Raji (cell line): ENCODE measurements around the gene NFIB.

Experiments
- POLR2A ChIP-seq: IDR thresholded peaks from 2 replicates; pipeline ENCODE4 v1.6.1; 2011; ENCODE audit warnings: low read depth, low read length, control low read depth; ENCODE audit not compliant: insufficient read depth

The NFIB gene

DNA sequence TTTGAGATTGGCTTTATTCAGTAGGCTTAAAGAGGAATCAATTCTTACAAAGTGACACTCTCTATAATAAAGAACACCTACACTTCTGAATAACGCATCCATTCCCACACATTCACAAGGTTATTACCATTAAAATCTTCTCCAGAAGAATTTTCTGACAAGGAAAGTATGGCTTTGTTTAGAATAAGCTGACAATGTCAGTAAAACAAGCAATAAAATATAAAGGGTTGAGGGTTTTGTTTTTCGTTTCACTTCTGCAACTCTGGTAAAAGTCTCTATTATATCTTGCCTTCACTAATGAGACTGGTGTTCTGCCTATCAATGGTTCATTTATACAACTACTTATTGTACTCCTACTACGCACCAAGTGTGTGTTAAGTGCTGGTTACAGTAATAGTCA, 169.7 kb downstream of the NFIB start:
- TF ChIP-seq POLR2A = no peak

DNA sequence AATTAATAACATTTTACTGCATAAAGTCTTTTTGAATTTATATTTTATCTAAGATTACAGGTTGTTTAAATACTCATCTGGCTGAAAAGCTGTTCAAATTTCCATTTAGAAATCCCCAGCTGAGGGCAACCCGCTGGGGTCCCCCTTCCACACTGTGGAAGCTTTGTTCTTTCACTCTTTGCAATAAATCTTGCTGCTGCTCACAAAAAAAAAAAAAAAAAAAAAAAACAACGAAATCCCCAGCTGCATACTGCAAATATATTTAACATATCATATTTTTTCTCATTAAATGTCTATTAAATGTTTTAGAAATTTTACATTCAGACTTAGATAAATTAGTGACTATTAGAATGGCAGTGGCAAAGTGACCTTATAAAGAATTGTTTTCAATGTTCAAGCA, 172.2 kb downstream of the NFIB start:
- TF ChIP-seq POLR2A = no peak

DNA sequence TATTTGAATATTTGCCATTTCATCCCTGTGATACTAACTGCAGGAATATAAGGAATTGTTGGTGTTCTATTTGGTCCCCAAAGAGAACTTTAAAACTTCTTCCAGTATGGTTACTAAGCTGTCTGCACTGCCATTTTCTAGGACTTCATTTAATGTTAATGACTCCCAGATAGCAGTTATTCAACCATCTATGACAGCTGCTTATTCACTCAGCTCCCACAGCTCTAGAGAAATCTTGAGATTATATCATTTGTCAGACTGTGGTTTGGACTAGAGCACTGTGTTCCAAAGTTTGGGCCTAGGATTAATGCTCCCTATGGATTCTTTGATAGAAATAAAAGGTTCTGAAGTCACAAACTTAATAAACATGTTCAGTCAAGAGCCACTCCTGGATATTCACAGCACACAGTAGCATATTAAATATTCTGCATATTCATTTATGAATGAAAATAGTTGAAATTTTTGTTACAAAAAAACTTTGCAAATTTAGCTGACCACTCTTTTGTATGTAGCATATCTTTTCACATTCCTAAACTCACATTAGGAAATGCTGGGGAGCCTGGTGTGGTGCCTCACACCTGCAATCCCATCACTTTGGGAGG, 173.7 kb downstream of the NFIB start:
- TF ChIP-seq POLR2A = no peak

DNA sequence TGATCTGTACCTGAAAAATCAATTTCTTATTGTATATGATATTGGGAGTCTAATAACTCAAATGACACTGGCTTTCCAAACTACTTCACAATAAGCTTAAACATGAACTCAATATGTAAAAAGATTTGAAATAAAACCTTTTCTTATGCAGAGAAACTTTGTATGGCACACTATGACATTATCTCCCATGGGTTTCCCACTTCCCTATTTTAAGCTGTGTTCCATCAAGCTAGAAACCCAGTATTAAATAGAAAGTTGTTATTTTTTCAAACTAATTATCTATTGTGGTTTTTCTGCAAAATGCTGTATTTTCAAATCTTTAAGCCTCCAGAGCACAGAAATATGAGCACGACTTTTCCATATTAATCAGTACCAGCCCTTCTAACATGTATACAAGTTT, 174.7 kb downstream of the NFIB start:
- no peak for TF ChIP-seq POLR2A

DNA sequence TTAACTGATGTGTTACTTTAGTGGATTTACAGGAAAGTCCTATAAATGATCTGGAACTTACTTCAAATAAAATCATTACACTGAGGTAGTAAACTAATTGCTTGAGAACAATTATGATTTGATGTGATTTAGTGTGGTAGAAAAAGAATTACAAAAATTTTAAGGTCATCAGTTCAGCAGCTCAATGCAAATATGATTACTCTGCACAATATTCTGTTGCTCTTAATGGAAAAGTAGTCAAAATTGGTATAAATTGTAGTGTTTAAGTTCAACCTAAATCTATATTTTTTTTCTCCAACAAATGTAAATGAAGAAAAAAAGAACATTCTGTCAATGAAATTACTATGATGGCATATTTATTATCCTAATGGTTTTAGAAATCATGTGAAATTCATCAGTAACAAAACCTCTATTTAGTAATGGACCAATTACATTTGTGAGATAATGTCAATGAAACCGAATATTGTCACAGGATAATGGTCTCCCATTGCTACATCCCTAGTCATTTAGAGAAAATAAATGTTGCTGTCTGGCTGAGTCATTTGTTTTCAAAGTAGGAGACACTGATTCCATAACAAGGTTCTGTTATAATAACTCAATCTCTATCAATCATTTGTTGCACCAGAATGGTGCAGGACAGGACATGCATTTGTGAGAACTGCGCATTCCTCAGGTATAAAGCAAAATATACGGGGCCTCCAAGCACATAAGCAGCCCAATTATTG, 177.1 kb downstream of the NFIB start:
- TF ChIP-seq POLR2A = no peak

DNA sequence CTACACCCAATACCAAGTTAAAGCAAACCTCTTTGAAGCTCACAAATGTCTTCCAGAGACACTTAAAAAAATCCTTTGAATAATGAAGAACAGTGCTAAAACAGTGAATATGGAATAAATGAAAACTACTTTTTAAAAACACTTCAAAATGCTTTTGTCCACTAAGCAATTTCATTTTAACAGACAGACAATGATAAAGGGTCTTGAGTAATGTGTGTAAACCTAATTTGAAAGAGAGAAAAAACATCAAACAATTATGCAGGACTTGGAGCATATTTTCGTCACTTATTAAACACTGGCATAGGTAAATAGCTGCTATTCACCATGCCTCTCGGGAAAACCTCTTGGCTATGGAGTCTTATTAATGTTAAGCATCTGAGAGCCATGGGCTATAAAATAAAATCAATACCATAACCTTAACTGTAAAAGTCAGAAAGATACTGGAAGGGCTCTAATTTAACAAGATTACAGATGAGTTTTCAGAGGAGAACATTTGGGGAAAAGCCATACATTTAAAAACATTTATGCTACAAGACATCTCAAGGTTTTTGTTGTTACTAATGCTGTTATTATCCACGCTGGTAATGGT, 177.8 kb downstream of the NFIB start:
- no peak for TF ChIP-seq POLR2A

DNA sequence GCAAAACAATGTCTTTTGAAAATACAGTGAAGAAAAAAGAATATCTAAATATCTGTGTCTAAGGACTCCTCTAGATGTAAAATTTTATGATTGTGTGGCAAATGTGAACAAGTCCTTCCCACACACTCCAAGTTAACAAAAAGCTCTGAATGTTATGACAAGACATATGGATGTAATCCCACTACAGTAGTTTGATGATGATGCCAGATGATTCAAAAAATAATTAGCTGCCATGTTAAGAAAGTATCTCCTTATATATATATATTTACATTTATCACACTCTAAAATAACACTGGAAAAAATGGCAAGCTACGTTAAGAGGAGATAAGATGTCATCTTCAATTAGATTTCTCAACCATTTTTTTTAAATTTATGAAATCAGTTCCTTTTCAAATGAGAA, 178.5 kb downstream of the NFIB start:
- TF ChIP-seq POLR2A = no peak

DNA sequence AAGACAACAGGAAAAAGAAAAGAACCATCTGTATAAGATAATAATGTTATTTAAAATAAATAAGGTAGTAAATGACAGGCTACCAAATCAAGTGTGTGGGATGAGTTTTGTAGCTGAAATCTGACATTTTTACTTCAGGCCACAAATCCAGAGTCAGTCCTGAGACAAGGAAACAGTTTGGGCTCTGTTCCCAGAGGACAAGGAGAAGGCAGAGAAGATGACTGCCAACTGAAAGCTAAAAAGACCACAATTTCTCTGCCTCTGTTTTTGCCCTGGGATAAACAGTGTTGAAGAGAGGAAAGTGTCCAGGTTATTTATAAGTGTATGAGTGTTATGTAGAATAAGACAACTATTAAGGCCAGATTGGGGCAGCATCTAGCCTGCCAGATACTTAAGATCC, 180.5 kb downstream of the NFIB start:
- no peak for TF ChIP-seq POLR2A

DNA sequence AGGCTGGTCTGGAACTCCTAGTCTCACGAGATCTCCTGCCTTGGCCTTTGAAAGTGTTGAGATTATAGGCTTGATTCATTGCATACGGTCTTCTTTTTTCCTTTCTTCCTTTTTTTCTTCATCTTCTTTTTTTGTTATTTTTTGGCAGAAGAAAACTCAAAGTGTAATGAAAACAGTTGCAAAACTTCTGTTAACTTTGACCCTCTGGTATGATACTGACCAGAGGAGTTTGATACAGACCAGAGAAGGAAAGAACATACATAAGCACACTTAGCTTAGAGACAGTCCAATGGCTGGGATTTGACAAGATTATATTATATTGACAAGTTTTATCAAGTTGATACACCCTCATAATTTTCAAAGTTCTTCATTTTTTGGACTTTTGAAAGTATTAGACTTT, 181.2 kb downstream of the NFIB start:
- no peak for TF ChIP-seq POLR2A

DNA sequence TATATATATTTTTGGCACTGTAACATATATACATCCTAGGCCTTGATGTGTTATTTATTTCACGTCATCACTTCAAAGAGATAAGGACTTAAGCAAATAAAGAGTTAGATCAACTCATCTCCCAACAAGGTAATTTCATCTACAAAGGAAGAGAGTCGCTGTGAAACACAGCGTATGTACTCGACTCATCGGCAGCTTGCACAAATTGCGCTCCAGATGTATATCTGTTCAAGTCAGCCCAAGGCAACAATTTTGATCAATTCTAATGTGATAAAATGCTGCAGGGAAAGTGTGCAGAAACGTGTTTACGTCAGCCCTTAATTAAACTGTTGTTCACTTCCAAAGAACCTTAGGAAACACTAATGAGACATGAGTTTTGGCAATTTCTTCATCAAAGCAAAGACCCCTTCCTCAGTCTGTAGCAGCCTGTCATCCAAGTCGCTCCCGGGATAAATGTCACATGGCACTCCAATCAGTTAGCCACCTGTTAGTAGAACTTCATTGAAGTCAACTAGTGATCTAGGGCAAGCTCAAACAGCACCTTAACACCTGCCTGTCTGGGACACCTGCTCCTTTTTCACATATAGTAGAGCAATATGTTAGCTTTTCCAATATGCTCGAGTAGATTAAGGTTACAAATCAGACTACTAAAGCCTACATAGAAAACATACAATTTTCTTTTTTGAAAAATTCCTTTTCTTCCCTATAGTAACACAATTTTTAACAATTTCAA, 182.4 kb downstream of the NFIB start:
- TF ChIP-seq POLR2A = no peak

DNA sequence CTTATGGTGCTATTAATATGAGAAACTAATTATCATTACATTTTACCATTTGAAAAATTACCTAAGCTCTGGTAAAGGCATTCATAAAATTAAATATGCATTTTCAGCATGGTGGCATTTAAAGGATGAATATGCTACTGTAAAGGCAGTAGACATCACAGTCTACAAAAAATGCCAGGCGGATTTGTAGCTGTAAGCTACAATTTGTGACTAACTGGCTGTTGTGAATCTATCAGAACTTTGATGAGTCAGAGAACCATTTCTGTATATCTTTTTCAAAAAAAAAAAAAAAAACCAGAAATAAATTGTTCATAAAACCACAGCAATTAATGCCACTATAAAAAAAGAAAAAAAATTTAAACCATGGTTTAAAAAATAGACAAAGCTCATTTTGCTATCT, 186.3 kb downstream of the NFIB start:
- no peak for TF ChIP-seq POLR2A

DNA sequence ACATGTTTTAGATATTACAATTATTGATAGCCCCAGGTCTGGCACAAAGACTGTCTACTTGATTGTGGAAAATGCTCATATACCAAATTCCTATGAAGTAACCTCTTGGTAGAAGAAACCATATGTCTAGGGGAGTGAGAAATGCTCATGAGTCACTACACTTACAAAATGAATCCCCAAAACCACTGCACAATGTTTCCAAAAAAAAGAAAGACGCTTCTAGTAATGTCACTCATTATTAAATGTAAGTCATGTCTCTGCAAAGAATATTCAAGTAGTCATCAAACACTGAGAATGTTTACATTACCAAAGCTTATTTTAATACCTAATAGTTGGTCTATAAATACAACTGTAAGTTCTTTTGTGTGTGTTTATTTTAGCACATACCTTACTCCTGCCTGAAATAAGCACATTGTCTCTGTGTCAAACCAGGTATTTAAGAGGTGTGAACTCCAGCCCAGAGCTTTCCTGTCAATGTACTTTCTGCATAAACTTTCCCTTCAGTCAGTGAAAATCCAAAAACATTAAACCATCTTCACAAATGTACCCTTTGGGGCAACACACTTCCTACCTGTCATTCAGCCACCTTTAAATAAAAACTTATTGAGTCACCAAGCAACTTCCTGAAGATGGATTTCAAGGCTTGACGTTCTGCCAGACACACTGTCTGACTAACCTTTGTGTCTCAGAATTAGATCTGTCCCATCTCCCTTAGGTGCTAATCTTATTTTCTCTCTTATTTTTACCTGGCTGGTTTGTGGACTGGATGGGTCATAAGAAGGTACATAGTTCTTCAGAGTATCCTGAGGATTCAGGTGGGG, 194.0 kb downstream of the NFIB start:
- TF ChIP-seq POLR2A = no peak

DNA sequence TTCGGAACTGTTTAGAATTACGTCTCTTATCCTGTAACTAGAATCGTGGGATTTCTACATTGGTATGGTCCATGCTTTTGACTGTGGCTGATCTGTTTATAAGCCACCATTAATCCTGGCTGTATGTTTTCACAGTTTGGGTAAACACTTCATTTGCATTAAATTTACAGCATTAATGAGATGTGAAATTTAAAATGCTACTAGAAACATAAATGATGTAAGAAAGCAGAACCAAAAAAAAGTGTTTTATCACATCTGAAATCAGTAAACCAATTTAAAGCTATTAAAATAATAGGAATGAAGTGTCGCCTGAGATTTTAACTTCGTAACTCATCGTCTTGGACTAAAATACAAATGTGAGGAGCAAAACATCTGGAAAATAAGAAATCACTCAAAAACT, 201.7 kb downstream of the NFIB start:
- no peak for TF ChIP-seq POLR2A

DNA sequence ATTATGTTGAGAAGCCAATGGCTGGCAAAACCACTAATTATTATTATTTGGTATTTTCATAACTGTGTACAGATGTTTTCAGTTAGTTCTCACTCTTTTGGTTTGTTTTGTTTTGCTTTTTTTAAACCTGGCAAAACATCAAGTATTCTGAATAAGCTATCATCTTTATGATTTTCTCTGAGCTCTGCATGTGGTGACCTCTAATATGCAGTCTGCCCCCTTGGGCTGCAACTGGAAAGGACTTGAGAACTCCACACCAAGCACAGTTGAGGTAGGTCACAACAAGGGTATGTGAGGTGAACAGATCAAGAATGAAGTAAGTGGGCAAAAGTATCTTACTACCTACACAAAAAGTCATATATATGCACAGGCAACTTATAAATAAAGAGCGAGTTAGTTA, 202.2 kb downstream of the NFIB start:
- TF ChIP-seq POLR2A = no peak

DNA sequence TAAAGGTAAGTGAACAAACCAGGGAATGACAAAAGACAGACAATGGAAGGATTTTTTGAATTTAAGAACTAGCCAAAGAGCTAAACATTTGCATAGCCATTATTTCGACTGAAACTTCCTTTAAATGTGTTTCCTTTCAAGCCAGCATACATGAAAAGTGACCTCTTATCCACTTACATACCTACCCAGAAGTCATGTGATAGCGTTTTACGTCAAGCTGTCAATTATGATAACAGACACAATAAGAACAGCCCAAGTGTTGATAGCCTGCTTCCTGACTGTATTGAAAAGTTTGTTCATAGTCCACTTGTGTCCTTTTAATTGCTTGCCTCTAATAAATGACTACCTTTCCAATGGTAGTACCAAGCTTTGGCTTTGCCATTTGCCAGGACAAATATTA, 206.0 kb downstream of the NFIB start:
- TF ChIP-seq POLR2A = no peak
